Coronary artery (tissue), 2 donors: ENCODE results near the gene UTS2R.
"Not testable (repeated sequence)": the region's sequence is repeated elsewhere in the genome, so short reads cannot be mapped to it uniquely, and the experiment has no call there.

Experiments used
- DNase-seq: peaks from one replicate; pipeline ENCODE4 v3.0.0-alpha.2; 2017; ENCODE audit warnings: low spot score
- H3K27ac ChIP-seq, 2 donors: fragments of 200-600 bp; sonication (generic); one replicate each; pipeline ENCODE4 v1.5.1; 2016 to 2019
- H3K4me3 ChIP-seq: fragments of 200-600 bp; sonication (generic); 2 replicates; pipeline ENCODE4 v1.5.1; 2016; ENCODE audit warnings: mild to moderate bottlenecking, moderate library complexity
- TF ChIP-seq, protein P1 (sequence below): fragments of 200-600 bp; sonication (generic); IDR thresholded peaks from one replicate; pipeline ENCODE4 v1.5.1; 2019; ENCODE audit warnings: antibody characterized with exemption

Gene UTS2R

DNA sequence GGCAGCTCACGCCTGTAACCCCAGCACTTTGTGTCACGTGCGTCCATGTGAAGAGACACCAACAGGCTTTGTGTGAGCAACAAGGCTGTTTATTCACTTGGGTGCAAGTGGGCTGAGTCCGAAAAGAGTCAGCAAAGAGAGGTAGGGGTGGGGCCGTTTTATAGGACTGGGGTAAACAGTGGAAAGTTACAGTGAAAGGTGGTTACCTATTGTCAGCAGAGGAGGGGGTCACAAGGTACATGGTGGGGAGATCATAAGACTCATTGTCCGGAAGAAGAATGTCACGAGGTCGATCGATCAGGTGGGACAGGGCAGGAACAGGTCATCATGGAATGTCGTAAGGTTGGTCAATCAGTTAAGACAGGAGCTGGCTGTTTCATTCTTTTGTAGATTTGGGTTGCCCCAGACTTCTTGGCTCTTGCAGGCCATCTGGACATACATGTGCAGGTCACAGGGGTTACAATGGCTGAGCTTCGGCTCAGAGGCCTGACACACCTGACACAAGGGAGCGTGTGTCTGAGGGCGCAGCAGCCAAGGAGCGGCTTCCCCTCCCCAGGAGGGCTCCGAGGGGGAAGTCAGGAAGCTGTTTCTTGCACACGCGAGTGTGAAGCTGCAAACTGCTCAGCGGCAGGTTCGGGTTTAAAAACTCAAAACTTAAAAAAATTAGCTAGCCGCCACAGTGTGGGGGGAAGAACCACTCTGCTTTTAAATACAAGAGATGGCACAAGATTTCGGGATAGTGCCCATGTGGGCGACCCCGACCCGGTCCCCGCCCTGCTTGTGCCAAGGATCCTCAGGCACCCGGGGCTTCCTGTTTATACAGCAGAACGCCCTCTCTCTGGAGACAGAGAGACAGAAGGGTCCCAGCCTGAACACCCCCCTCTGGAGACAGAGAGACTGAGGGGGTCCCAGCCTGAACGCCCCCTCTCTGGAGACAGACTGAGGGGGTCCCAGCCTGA, 24.9 kb upstream of the UTS2R start:
- DNase-seq, result no peak
- TF ChIP-seq, protein P1, sequence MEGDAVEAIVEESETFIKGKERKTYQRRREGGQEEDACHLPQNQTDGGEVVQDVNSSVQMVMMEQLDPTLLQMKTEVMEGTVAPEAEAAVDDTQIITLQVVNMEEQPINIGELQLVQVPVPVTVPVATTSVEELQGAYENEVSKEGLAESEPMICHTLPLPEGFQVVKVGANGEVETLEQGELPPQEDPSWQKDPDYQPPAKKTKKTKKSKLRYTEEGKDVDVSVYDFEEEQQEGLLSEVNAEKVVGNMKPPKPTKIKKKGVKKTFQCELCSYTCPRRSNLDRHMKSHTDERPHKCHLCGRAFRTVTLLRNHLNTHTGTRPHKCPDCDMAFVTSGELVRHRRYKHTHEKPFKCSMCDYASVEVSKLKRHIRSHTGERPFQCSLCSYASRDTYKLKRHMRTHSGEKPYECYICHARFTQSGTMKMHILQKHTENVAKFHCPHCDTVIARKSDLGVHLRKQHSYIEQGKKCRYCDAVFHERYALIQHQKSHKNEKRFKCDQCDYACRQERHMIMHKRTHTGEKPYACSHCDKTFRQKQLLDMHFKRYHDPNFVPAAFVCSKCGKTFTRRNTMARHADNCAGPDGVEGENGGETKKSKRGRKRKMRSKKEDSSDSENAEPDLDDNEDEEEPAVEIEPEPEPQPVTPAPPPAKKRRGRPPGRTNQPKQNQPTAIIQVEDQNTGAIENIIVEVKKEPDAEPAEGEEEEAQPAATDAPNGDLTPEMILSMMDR, result no peak

DNA sequence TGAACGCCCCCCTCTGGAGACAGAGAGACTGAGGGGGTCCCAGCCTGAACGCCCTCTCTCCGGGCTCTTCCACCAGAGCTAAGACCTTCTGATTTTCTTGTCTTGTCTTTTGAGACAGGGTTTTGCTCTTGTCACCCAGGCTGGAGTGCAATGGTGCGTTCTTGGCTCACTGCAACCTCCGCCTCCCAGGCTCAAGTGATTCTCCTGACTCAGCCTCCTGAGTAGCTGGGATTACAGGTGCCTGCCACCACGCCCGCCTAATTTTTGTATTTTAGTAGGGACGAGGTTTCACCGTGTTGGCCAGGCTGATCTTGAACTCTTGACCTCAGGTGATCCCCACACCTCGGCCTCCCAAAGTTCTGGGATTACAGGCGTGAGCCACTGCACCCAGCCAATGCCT, 23.6 kb upstream of the UTS2R start:
- not testable (repeated sequence) for H3K4me3 ChIP-seq, DNase-seq, H3K27ac ChIP-seq

More for the DNA sequence above, 24.9 kb upstream of the UTS2R start:
- Histone ChIP-seq H3K4me3 (no peak overlapping the region), H3K27ac (no peak overlapping the region)

DNA sequence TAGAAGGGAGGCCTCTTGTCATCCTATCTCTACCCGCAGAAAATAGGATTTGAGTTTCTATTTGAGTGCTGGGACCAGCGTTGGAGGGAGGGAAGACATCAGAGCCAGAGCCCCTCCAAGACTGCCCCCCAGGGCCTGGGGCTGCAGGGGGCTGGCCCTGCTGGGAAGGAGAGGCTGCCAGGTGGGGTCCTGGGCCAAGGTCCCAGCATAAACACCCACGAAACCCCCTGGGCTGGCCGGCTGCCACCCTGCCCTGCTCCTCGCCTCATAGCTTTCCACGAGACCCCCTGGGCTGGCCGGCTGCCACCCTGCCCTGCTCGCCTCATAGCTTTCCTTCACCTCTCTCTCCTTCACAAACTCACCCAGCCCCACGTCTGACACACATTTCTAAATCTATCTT, 23.1 kb upstream of the UTS2R start:
- no peak overlapping the region for H3K4me3 ChIP-seq
- no peak for DNase-seq
- H3K27ac ChIP-seq, result no peak overlapping the region
- TF ChIP-seq, protein P1, result no peak

DNA sequence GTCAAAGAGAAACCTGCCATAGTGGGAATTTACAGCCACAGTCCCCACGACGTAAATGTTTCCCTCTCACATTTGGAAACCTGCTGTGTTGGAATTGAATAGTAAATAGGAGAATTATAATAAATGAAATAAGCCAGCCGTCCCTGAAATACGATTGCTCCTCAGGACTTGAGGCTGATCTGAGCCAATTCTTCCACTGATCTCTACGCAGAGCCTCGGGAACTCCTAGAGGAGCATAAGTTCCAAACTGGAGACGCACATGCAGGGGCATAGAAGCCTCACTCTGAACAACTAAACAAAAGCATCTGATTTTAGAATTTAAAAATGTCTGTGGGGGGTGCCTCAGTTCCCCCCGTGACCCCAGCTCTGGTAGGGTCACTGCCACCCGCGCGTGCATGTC, 22.7 kb upstream of the UTS2R start:
- no peak for DNase-seq
- Histone ChIP-seq H3K27ac (no peak overlapping the region), H3K4me3 (no peak overlapping the region)
- TF ChIP-seq, protein P1, result no peak

DNA sequence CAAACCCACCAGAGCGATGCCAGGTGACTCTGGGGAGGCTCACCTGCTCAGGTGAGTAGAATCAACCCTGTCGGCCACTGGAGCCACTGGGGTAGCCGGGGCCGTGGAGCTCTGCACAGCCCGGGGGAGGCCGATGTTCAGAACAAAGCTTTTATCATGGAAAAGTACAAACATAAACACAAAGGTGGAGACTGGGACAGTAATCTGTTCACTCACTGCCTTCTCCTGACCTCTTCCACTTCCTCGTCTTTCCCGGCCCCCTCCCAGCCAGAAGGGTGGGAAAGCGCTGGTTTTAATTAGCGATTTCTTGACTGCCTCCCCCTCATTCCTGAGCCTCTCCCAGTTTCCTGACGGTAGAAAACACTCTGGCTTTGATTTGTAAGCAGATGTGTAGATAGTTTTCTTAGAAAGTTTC, 22.3 kb upstream of the UTS2R start:
- no peak overlapping the region for H3K4me3 ChIP-seq
- TF ChIP-seq, protein P1, result no peak
- DNase-seq, result no peak
- no peak overlapping the region for H3K27ac ChIP-seq

DNA sequence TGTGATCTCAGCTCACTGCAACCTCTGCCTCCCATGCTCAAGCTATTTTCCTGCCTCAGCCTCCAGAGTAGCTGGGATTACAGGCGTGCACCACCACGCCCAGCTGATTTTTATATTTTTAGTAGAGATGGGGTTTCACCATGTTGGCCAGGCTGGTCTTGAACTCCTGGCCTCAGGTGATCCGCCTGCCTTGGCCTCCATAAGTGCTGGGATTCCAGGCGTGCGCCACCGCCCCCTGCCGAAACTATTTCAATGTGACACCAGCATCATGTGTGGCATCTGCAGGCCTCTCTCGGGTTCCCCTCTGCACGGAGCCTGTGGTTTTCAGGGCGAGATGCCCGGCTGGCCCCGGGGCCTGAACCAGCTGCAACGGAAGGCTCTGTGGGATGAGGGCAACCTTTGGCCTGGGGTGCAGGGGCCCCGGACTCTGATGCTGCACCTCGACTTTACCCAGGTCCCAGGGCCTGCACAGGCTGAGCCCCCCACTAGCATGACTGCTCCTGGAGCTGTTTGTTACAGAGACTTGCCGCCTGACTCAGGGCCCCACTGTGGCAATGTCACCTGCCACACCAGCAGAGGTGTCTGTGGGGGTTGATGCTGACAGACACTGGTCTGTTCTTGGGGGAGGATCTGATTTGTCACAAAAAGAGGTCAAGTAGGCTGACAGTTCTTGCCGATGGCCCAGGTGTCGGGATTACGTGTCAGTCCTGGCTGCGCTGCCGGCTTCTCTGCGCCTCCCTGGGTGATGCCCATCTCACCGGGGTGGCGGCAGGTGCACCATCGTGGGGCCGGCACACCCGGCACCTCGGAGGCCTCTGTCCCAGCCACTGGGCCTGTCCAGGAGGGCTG, 21.2 kb upstream of the UTS2R start:
- Histone ChIP-seq H3K27ac (no peak overlapping the region), H3K4me3 (no peak overlapping the region)
- no peak for DNase-seq
- TF ChIP-seq, protein P1, result no peak

DNA sequence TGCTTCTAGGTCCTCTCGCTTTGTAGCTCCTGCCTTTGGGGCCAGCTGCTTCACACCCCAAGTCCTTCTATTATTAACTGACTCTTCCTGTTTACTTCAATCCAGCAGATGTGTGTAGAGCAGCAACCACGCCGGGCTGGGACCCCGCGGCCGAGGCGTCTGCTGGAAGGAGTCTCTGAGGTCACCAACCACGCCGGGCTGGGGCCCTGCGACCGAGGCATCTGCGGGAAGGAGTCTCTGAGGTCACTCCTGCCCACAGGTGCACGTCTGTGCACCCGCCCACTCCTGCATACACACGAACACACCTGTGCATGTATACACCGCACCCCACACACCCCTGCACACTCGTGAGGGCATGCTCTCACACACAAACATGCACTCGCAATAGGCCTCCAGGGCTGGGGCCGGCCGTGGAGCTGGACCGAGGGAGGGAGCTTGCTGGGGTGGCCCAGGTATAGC, 20.3 kb upstream of the UTS2R start:
- TF ChIP-seq, protein P1, result no peak
- no peak for DNase-seq
- Histone ChIP-seq H3K27ac (no peak overlapping the region), H3K4me3 (no peak overlapping the region)
